Tibial artery (tissue), 4 donors: ENCODE data around the gene ACP2.

Source experiments
- DNase-seq, 2 donors: peaks; one replicate each; pipeline ENCODE4 v3.0.0-alpha.2; 2019
- H3K27ac ChIP-seq, 2 donors: fragments of 200-600 bp; sonication (generic) in 1 of 2; 1 replicate in 1 of 2; 2 replicates in 1 of 2; pipeline ENCODE4 v1.5.1; 2018 to 2019; ENCODE audit warnings: mild to moderate bottlenecking in 1 of 2
- H3K27me3 ChIP-seq, 2 donors: fragments of 200-600 bp; sonication (generic) in 1 of 2; one replicate each; pipeline versions ENCODE4 v1.5.1 to v1.6.0; 2016 to 2019
- H3K36me3 ChIP-seq, 3 donors: fragments of 200-600 bp; sonication (generic) in 2 of 3; one replicate each; pipeline ENCODE4 v1.5.1; 2016 to 2019; ENCODE audit warnings: mild to moderate bottlenecking in 2 of 3
- H3K4me1 ChIP-seq, 4 donors: fragments of 200-600 bp; sonication (generic) in 2 of 4; 1 replicate in 3 of 4; 2 replicates in 1 of 4; pipeline ENCODE4 v1.5.1; 2016 to 2019
- H3K4me3 ChIP-seq, 2 donors: fragments of 200-600 bp; sonication (generic) in 1 of 2; 1 replicate in 1 of 2; 2 replicates in 1 of 2; pipeline ENCODE4 v1.5.1; 2018 to 2019; ENCODE audit warnings: mild to moderate bottlenecking in 2 of 2
- H3K9me3 ChIP-seq, 3 donors: fragments of 200-600 bp; sonication (generic) in 1 of 3; one replicate each; pipeline ENCODE4 v1.5.1; 2016 to 2019
- intact Hi-C: fragments of 100-400 bp; cut with DNase I; formaldehyde crosslinking; loops from one replicate; pipeline ENCODE4 v1.15.0; 2023; ENCODE audit warnings: low total_unique reads
- TF ChIP-seq, protein P1 (sequence below), 2 experiments: fragments of 200-600 bp in 1 of 2; fragments of 450-650 bp in 1 of 2; IDR thresholded peaks; one replicate each; pipeline ENCODE4 v1.5.1; 2017 to 2019; ENCODE audit warnings: antibody characterized with exemption in 2 of 2, mild to moderate bottlenecking in 1 of 2, moderate library complexity in 1 of 2

Gene ACP2

DNA sequence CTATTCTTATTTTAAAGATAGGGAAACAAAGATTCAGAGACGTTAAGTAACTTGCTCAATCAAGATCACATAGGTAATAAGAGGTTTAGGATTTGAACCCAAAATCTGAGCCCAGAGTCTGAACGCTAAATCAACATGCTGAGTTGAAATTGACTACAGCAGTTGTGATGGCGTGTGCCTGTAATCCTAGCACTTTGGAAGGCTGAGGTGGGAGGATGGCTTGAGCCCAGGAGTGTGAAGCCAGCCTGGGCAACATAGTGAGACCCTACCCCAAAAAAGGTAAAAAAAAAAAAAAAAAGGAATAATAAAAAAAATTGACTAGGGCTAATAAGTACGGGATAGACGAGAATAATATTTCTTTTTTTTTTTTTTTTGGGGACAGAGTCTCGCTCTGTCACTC lies 7.8 kb upstream of the ACP2 start:
- intact Hi-C loops, result no loop called here
- DNase-seq, result no peak
- TF ChIP-seq, protein P1, sequence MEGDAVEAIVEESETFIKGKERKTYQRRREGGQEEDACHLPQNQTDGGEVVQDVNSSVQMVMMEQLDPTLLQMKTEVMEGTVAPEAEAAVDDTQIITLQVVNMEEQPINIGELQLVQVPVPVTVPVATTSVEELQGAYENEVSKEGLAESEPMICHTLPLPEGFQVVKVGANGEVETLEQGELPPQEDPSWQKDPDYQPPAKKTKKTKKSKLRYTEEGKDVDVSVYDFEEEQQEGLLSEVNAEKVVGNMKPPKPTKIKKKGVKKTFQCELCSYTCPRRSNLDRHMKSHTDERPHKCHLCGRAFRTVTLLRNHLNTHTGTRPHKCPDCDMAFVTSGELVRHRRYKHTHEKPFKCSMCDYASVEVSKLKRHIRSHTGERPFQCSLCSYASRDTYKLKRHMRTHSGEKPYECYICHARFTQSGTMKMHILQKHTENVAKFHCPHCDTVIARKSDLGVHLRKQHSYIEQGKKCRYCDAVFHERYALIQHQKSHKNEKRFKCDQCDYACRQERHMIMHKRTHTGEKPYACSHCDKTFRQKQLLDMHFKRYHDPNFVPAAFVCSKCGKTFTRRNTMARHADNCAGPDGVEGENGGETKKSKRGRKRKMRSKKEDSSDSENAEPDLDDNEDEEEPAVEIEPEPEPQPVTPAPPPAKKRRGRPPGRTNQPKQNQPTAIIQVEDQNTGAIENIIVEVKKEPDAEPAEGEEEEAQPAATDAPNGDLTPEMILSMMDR (IDR thresholded peaks at IDR 0.05), result no peak
- H3K4me1 ChIP-seq, result peaks cover 0 to 56% (median 33%) of the 10 kb centered on the region in 4 donors
- H3K27me3 ChIP-seq, result no peaks in the 10 kb centered on the region
- peaks cover 0 to 5% (median 0%) of the 10 kb centered on the region in 3 donors for H3K36me3 ChIP-seq
- no peaks in the 10 kb centered on the region for H3K9me3 ChIP-seq
- H3K27ac ChIP-seq, result no peak overlapping the region
- no peak overlapping the region for H3K4me3 ChIP-seq

DNA sequence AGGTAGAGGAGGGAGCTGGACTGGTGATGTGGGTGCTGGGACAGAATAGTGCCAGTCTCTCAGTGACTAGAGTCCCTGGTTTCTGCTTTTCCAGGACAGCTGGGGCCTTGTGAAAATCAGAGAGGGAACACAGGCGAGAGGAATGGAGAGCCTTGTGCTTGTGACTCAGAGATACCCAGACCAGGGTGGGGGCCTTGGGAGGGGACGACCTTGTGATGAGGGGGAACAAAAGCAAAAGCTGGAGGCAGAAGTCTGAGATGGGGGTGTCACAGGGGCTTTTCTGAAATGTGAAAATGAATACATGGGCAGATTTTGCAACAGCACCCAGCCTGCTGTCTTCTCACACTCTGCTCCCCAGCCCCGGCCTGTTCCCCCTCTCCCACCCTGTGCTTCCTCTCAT lies 5.8 kb upstream of the ACP2 start:
- no peaks in the 10 kb centered on the region for H3K27me3 ChIP-seq
- peak; percentile 72 to 77 for DNase-seq
- H3K4me3 ChIP-seq, result no peak overlapping the region
- peaks cover 0 to 57% (median 37%) of the 10 kb centered on the region in 4 donors for H3K4me1 ChIP-seq
- TF ChIP-seq, protein P1 (IDR thresholded peaks at IDR 0.05), result no peak
- H3K9me3 ChIP-seq, result no peaks in the 10 kb centered on the region
- peak overlapping the region; percentile 64 to 65 for H3K27ac ChIP-seq
- intact Hi-C loops, result loop anchor here (5.0 kb wide), 1 partner anchor 72 kb away; no protein-coding TSS in a partner anchor
- no peaks in the 10 kb centered on the region for H3K36me3 ChIP-seq

DNA sequence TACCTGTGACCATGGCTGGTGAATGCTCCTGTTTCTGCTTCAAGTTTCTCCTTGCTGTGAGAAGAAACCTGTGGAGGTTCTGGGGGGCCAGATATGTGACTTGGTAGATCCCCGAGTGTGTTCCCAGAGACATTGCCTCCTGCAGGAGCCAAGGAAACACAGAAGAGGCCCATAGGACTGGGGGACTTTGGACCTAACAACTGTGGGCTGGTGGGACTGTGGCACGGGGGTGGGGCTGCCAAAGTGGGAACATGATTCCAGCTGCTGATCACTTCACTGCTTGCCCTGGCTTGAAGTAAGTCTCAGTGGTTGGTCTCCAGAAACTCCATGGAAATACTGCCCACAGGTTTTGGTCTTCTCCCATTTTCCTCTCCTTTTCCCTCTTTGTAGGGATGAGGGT lies 5.0 kb upstream of the ACP2 start:
- no peaks in the 10 kb centered on the region for H3K9me3 ChIP-seq
- TF ChIP-seq, protein P1 (IDR thresholded peaks at IDR 0.05), result no peak
- no peaks in the 10 kb centered on the region for H3K36me3 ChIP-seq
- H3K4me3 ChIP-seq, result no peak overlapping the region
- peaks cover 0 to 54% (median 38%) of the 10 kb centered on the region in 4 donors for H3K4me1 ChIP-seq
- intact Hi-C loops, result loop anchor here (5.0 kb wide), 1 partner anchor 71 kb away; no protein-coding TSS in a partner anchor
- H3K27me3 ChIP-seq, result no peaks in the 10 kb centered on the region
- DNase-seq, result no peak
- peak overlapping the region; percentile 64 to 65 for H3K27ac ChIP-seq

DNA sequence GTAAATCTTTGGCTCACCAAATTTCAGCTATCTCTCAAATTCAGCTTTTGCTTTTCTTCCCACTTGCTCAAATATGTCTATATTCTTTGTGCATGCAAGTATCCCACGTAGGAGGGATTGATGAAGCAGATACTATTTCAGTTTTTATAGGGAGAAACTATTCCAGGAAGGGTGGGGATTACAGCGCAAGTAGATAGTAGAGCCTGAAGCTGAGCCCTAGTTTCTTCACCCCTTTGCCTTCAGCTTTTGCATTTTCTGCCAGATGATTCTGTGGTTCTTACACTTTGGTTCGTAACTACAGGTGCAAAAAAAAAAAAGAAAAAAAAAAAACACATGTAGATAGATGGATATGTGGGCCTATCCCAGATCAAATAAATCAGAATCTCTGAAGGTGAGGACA lies 3.1 kb upstream of the ACP2 start:
- DNase-seq, result no peak
- H3K27ac ChIP-seq, result no peak overlapping the region
- H3K4me1 ChIP-seq, result peaks cover 0 to 54% (median 33%) of the 10 kb centered on the region in 4 donors
- no peaks in the 10 kb centered on the region for H3K36me3 ChIP-seq
- TF ChIP-seq, protein P1 (IDR thresholded peaks at IDR 0.05), result no peak
- H3K9me3 ChIP-seq, result no peaks in the 10 kb centered on the region
- H3K4me3 ChIP-seq, result no peak overlapping the region
- H3K27me3 ChIP-seq, result no peaks in the 10 kb centered on the region
- intact Hi-C loops, result loop anchor here (5.0 kb wide), 1 partner anchor 69 kb away; no protein-coding TSS in a partner anchor

DNA sequence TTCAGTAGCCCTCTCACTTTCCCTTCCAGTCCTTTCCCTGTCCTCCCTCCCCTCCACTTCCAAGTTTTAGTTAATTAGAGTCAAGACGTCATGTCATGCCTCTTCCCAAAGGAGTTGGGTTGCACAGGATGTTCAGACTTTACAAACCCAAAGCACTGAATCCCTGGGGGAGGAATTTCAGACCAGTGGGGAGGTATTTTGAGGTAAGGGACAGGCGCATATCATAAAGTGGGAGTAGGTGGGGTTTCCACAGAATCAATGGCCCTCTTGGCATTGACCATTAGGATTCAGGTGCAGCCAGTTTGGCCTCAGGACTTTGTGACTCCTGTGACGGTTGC lies 733 bp upstream of the ACP2 start:
- Histone ChIP-seq H3K36me3 (peaks cover 13 to 18% (median 17%) of the 10 kb centered on the region in 3 donors), H3K27me3 (no peaks in the 10 kb centered on the region), H3K27ac (peak overlapping the region; percentile 83 to 88), H3K9me3 (no peaks in the 10 kb centered on the region), H3K4me1 (peaks cover 0 to 40% (median 23%) of the 10 kb centered on the region in 4 donors), H3K4me3 (peak overlapping the region; percentile 69 to 87)
- TF ChIP-seq, protein P1 (IDR thresholded peaks at IDR 0.05), result no peak
- intact Hi-C loops, result no loop called here
- no peak for DNase-seq

DNA sequence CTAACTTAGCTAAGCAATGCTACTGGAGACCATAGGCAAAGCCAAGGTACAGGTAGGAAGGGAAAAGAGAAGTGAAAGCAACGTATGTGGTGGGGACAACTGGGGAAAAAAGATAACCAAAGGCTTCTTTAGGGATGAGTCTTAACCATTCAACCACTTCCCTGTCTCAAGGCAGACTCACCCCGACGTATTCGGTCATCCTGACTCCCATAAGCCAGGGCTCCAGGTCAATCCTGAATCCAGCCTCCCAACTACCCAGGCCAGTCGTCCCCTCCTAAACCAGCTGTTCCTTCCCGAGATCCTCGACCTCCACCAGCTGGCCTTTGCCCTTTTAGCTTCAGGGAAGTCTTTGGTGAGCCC lies 330 bp downstream of the ACP2 start:
- Histone ChIP-seq H3K27me3 (no peaks in the 10 kb centered on the region), H3K4me3 (peak overlapping the region; percentile 69 to 87), H3K27ac (peak overlapping the region; percentile 83 to 88), H3K9me3 (no peaks in the 10 kb centered on the region), H3K4me1 (peaks cover 0 to 30% (median 18%) of the 10 kb centered on the region in 4 donors), H3K36me3 (peaks cover 23 to 28% (median 28%) of the 10 kb centered on the region in 3 donors)
- intact Hi-C loops, result no loop called here
- no peak for DNase-seq
- TF ChIP-seq, protein P1 (IDR thresholded peaks at IDR 0.05), result no peak
